Nephron (organoid): ENCODE results near the gene ERP27.

Experiments used
- H3K27ac Mint-ChIP-seq, 3 experiments: 2 replicates each; pipeline ENCODE4 v1.8.0; 2020; ENCODE audit warnings: mixed read lengths in 3 of 3, mild to moderate bottlenecking in 2 of 3, moderate library complexity in 1 of 3
- H3K27me3 Mint-ChIP-seq: 2 replicates; pipeline ENCODE4 v1.8.0; 2021; ENCODE audit warnings: low read depth, mild to moderate bottlenecking, moderate library complexity, mixed read lengths
- H3K36me3 Mint-ChIP-seq: 2 replicates; pipeline ENCODE4 v1.8.0; 2020; ENCODE audit warnings: low read depth, mixed read lengths
- H3K4me1 Mint-ChIP-seq: 2 replicates; pipeline ENCODE4 v1.8.0; 2020; ENCODE audit warnings: mixed read lengths
- H3K4me3 Mint-ChIP-seq, 3 experiments: 2 replicates each; pipeline ENCODE4 v1.8.0; 2020; ENCODE audit warnings: mild to moderate bottlenecking in 3 of 3, mixed read lengths in 3 of 3, moderate library complexity in 2 of 3
- H3K9me3 Mint-ChIP-seq: 2 replicates; pipeline ENCODE4 v1.8.0; 2020; ENCODE audit warnings: mixed read lengths
- TF ChIP-seq, protein P1 (sequence below), 3 experiments: fragments of 200-600 bp; sonication (generic); IDR thresholded peaks; one replicate each; pipeline ENCODE4 v1.5.0; 2021; ENCODE audit warnings: antibody characterized with exemption in 3 of 3; ENCODE audit not compliant: unreplicated experiment in 3 of 3

Gene ERP27

DNA sequence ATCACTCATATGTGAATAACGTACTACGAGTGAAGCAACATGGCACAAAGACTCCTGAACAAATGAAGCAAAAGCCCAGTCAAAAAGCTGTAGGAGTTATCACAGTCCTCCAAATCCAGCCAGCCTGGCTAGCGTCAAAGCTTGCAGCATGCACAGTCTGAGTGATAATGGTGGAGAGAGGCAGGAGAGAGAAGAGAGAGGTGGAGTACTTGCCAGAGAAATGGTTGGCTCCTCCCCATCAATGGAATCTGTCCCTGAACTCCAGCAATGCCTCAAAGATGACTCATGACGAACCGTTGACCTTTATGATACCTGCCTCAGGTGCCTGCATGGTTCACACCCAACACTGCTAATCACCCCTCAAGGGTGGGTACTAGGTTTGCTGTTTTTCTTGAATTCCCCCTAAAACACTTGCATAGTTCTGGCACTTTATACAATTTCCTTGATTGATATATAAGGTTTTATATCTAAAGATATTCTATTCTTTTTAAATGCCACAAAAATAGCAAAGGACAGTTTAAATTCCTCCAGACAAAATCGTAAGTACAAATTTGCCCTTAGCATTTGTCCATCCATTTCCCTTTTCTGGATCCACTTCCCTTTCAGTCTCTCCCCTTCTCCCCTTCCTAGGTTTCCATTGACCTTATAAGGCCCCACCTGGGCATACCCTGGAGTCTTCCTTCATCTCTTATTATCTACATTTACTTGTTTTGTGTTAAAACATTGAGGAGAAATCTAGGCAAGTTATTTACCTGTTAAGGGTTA is 12.8 kb upstream of the ERP27 start:
- H3K36me3 Mint-ChIP-seq, result no peaks in the 10 kb centered on the region
- H3K9me3 Mint-ChIP-seq, result no peaks in the 10 kb centered on the region
- H3K4me1 Mint-ChIP-seq, result peaks cover 30% of the 10 kb centered on the region
- no peaks in the 10 kb centered on the region for H3K27me3 Mint-ChIP-seq
- TF ChIP-seq, protein P1, sequence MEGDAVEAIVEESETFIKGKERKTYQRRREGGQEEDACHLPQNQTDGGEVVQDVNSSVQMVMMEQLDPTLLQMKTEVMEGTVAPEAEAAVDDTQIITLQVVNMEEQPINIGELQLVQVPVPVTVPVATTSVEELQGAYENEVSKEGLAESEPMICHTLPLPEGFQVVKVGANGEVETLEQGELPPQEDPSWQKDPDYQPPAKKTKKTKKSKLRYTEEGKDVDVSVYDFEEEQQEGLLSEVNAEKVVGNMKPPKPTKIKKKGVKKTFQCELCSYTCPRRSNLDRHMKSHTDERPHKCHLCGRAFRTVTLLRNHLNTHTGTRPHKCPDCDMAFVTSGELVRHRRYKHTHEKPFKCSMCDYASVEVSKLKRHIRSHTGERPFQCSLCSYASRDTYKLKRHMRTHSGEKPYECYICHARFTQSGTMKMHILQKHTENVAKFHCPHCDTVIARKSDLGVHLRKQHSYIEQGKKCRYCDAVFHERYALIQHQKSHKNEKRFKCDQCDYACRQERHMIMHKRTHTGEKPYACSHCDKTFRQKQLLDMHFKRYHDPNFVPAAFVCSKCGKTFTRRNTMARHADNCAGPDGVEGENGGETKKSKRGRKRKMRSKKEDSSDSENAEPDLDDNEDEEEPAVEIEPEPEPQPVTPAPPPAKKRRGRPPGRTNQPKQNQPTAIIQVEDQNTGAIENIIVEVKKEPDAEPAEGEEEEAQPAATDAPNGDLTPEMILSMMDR (IDR thresholded peaks at IDR 0.05; ENCODE audit: unreplicated experiment in 3 of 3), result no peak
- peak overlapping the region in 2 of 3 experiments; percentile 41 to 98 for H3K27ac Mint-ChIP-seq
- H3K4me3 Mint-ChIP-seq, result no peak overlapping the region

DNA sequence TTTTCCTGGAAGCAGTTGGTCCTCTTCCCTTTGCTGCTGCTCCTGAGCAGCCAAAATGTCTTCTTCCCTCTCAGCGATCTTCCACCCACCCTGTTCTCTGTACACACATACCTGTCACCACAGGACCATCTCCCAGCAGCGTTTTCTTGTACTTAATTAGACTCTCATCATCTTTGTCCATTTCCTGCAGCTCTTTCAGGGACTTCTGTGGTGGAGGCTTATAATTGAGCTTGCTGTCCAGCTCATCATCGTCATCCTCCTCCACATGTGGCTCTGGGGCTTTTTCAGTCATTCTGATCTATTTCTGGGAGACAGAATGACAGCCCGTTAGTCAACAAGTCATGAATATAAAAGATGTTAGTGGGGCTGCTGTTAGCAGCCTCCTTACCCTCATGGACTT is 12.1 kb upstream of the ERP27 start:
- TF ChIP-seq, protein P1 (IDR thresholded peaks at IDR 0.05; ENCODE audit: unreplicated experiment in 3 of 3), result no peak
- Mint-ChIP-seq H3K9me3 (no peaks in the 10 kb centered on the region), H3K4me1 (peaks cover 33% of the 10 kb centered on the region), H3K27me3 (no peaks in the 10 kb centered on the region), H3K36me3 (no peaks in the 10 kb centered on the region), H3K4me3 (no peak overlapping the region), H3K27ac (peak overlapping the region; percentile 97 to 98 (median 97))

DNA sequence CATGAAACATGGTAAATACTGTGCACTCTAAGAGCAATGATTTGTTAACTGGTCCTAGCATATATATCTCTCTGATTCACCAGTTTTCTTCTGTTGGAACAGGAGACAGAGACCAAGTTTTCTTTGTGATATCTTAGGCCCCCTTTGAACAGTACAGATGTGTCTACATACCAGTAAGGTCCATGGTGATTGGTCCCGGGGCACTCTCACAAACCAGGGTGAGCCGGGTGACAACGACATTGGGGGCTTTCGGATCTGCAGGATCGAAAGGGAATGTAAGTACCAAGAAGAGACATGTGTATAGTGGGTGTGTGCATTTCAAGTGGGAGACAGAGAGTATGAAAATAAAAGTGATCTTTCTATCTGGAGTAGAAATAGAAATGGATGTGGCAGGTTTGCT is 11.3 kb upstream of the ERP27 start:
- Mint-ChIP-seq H3K36me3 (no peaks in the 10 kb centered on the region), H3K4me3 (no peak overlapping the region), H3K27me3 (no peaks in the 10 kb centered on the region), H3K9me3 (no peaks in the 10 kb centered on the region), H3K27ac (peak overlapping the region; percentile 97 to 98 (median 97)), H3K4me1 (peaks cover 33% of the 10 kb centered on the region)
- TF ChIP-seq, protein P1 (IDR thresholded peaks at IDR 0.05; ENCODE audit: unreplicated experiment in 3 of 3), result no peak

DNA sequence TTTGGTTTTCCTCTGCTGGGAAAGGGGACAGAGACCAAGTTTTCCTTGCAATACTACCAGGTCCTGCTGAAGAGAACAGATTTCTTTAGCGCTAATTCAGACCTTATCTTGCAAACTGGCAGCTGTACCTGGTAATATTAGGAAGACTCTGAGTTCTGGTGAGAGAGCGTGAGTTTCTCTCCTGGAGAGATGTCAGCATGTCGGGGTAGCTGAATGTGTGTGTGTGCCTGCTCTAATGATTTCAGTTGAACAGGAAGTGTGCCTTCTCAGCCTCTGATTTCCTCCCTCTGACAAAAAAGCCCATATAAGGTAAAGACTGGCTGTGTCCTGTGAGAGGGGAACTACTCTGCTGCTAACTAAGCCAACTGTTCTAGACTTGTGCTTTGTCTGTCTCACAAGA is 10.3 kb upstream of the ERP27 start:
- Mint-ChIP-seq H3K4me3 (peak overlapping the region in 2 of 3 experiments; percentile 44 to 54), H3K27me3 (no peaks in the 10 kb centered on the region), H3K9me3 (no peaks in the 10 kb centered on the region), H3K27ac (peak overlapping the region; percentile 97 to 98 (median 97)), H3K4me1 (peaks cover 33% of the 10 kb centered on the region), H3K36me3 (no peaks in the 10 kb centered on the region)
- TF ChIP-seq, protein P1 (IDR thresholded peaks at IDR 0.05; ENCODE audit: unreplicated experiment in 3 of 3), result no peak

DNA sequence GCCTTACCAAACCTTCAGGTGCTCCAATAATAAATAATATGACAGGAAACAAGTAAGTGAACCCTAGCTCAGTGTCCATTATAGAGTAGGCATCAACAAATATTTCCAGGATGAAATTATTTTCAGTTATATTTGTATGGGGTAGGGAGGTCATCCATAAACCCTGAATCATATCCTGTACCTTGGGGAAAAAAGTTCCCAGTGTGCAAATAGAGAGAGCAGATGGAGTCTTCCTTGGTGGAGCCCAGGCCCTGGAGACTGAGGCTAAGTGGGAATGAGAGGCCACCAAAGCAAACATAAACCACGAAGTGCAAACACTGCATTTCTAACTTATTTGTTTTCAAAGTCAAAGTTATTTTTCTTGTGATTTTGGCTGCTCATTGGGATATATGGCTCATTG is 8.5 kb upstream of the ERP27 start:
- H3K4me3 Mint-ChIP-seq, result no peak overlapping the region
- H3K4me1 Mint-ChIP-seq, result peaks cover 28% of the 10 kb centered on the region
- H3K27me3 Mint-ChIP-seq, result no peaks in the 10 kb centered on the region
- TF ChIP-seq, protein P1 (IDR thresholded peaks at IDR 0.05; ENCODE audit: unreplicated experiment in 3 of 3), result no peak
- peak overlapping the region in 2 of 3 experiments; percentile 84 to 98 for H3K27ac Mint-ChIP-seq
- peaks cover 4% of the 10 kb centered on the region for H3K36me3 Mint-ChIP-seq
- no peaks in the 10 kb centered on the region for H3K9me3 Mint-ChIP-seq

DNA sequence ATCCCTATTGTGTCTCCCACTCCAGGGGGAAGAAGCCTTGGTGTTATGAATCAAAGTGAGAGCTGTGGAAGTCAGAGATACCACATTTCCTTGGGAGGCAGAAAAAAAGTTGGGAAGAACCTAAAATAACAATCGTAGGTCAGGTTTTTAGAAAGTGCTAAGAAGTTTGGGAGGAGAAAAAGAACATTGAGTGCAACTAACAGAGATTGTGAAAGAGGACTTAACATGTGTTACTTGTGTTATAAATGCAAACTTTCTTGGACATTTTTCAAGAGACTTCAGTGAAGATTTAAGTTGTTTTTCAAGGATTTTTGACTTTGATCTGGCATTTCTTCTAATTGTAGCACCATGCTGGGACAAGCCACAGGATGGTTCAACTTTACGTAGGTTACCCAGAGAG is 7.8 kb upstream of the ERP27 start:
- peaks cover 5% of the 10 kb centered on the region for H3K36me3 Mint-ChIP-seq
- H3K9me3 Mint-ChIP-seq, result no peaks in the 10 kb centered on the region
- no peak overlapping the region for H3K4me3 Mint-ChIP-seq
- H3K27me3 Mint-ChIP-seq, result no peaks in the 10 kb centered on the region
- peak overlapping the region; percentile 6 to 84 (median 82) for H3K27ac Mint-ChIP-seq
- TF ChIP-seq, protein P1 (IDR thresholded peaks at IDR 0.05; ENCODE audit: unreplicated experiment in 3 of 3), result no peak
- H3K4me1 Mint-ChIP-seq, result peaks cover 28% of the 10 kb centered on the region
